GM21737 (cell line): ENCODE data around the gene PALLD.

Source experiments
- ATAC-seq: cut with Tn5 transposase; IDR thresholded peaks from one replicate; pipeline ENCODE4 v1.9.1; 2021; ENCODE audit warnings: mild to moderate bottlenecking, moderate library complexity; ENCODE audit not compliant: unreplicated experiment

The PALLD gene

GRCh38 chr4:168555437-168555836, 58.6 kb downstream of the PALLD start:
- ATAC-seq: no peak

- ATAC-seq: no peak
Observed at GRCh38 chr4:168557658-168558057, 60.8 kb downstream of the PALLD start.

GRCh38 chr4:168558599-168558998, 61.7 kb downstream of the PALLD start:
- no peak for ATAC-seq

- ATAC-seq: no peak
Observed at GRCh38 chr4:168560184-168561180, 63.6 kb downstream of the PALLD start.

- no peak for ATAC-seq
Observed at GRCh38 chr4:168562041-168562571, 65.3 kb downstream of the PALLD start.

GRCh38 chr4:168564023-168564422, 67.2 kb downstream of the PALLD start:
- ATAC-seq: no peak

GRCh38 chr4:168565130-168565529, 68.3 kb downstream of the PALLD start:
- no peak for ATAC-seq

- ATAC-seq: no peak
Observed at GRCh38 chr4:168566726-168567125, 69.9 kb downstream of the PALLD start.

GRCh38 chr4:168569066-168569930, 72.4 kb downstream of the PALLD start:
- ATAC-seq: no peak

- ATAC-seq: no peak
Observed at GRCh38 chr4:168569931-168570276, 73.1 kb downstream of the PALLD start.

GRCh38 chr4:168570466-168570865, 73.6 kb downstream of the PALLD start:
- no peak for ATAC-seq

- ATAC-seq: no peak
Observed at GRCh38 chr4:168572002-168572401, 75.2 kb downstream of the PALLD start.

- no peak for ATAC-seq
Observed at GRCh38 chr4:168573870-168574269, 77.0 kb downstream of the PALLD start.

GRCh38 chr4:168574581-168575295, 77.9 kb downstream of the PALLD start:
- ATAC-seq: no peak

GRCh38 chr4:168575473-168575872, 78.6 kb downstream of the PALLD start:
- no peak for ATAC-seq

GRCh38 chr4:168577624-168578023, 80.8 kb downstream of the PALLD start:
- ATAC-seq: no peak

- ATAC-seq: no peak
Observed at GRCh38 chr4:168580228-168580627, 83.4 kb downstream of the PALLD start.

GRCh38 chr4:168584321-168584771, 87.5 kb downstream of the PALLD start:
- no peak for ATAC-seq

GRCh38 chr4:168585168-168586091, 88.6 kb downstream of the PALLD start:
- ATAC-seq: peak; percentile 86

- no peak for ATAC-seq
Observed at GRCh38 chr4:168586926-168587325, 90.1 kb downstream of the PALLD start.
